Smooth muscle cell (in vitro differentiated cells): ENCODE data around the gene CPAMD8. TPM values are rescaled to one million over a fixed set of nuclear protein-coding genes. Genes with fewer than 3 reads are reported as not detected.

Experiments used
- DNase-seq: peaks from one replicate; lab custom pipeline; 2025; ENCODE audit not compliant: unreplicated experiment; lab: John Stamatoyannopoulos, UW
- H2AFZ ChIP-seq: fragments of 200-600 bp; sonication (generic); 2 replicates; pipeline ENCODE4 v1.6.0; 2016; ENCODE audit warnings: antibody characterized with exemption, low read depth, mild to moderate bottlenecking
- H3F3A ChIP-seq: fragments of 200-600 bp; sonication (generic); 2 replicates; pipeline ENCODE4 v1.6.0; 2017; ENCODE audit warnings: antibody characterized with exemption, low read depth
- H3K27ac ChIP-seq: fragments of 200-600 bp; sonication (generic); 2 replicates; pipeline ENCODE4 v1.5.1; 2016; ENCODE audit warnings: low read depth, mild to moderate bottlenecking
- H3K27me3 ChIP-seq: fragments of 200-600 bp; sonication (generic); 2 replicates; pipeline ENCODE4 v1.6.1; 2016; ENCODE audit warnings: low read depth, mild to moderate bottlenecking
- H3K36me3 ChIP-seq: fragments of 200-600 bp; sonication (generic); 2 replicates; pipeline ENCODE4 v1.5.1; 2016; ENCODE audit warnings: low read depth
- H3K4me1 ChIP-seq: fragments of 200-600 bp; sonication (generic); 2 replicates; pipeline ENCODE4 v1.5.1; 2016; ENCODE audit warnings: low read depth
- H3K4me2 ChIP-seq: fragments of 200-600 bp; sonication (generic); 2 replicates; pipeline ENCODE4 v1.6.0; 2016; ENCODE audit warnings: mild to moderate bottlenecking
- H3K4me3 ChIP-seq: fragments of 200-600 bp; sonication (generic); 2 replicates; pipeline ENCODE4 v1.5.1; 2016; ENCODE audit warnings: mild to moderate bottlenecking
- H3K79me2 ChIP-seq: fragments of 200-600 bp; sonication (generic); 2 replicates; pipeline ENCODE4 v1.6.0; 2016; ENCODE audit warnings: low read depth, mild to moderate bottlenecking
- H3K9ac ChIP-seq: fragments of 200-600 bp; sonication (generic); 2 replicates; pipeline ENCODE4 v1.6.0; 2016; ENCODE audit warnings: low read depth
- H3K9me3 ChIP-seq: fragments of 200-600 bp; sonication (generic); replicated peaks from 2 replicates; pipeline ENCODE4 v1.5.1; 2016; ENCODE audit warnings: low read depth
- H4K20me1 ChIP-seq: fragments of 200-600 bp; sonication (generic); 2 replicates; pipeline ENCODE4 v1.6.0; 2016; ENCODE audit warnings: low read depth
- WGBS: methylation state at CpG from one replicate; pipeline ENCODE4 v1.1.7; 2016; ENCODE audit warnings: low lambda C conversion rate; 5-methylcytosine and 5-hydroxymethylcytosine counted together
- polyA plus RNA-seq: library from polyadenylated mRNA; unstranded; fragments of >200 nt; fragmentation: Nextera tagmentation; extraction: Ambion mirVana; gene quantifications from 2 replicates; pipeline ENCODE4 v1.2.1, GENCODE V29; 2016
- total RNA-seq: library from RNA; depleted of rRNA; stranded (reverse); fragments of >200 nt; gene quantifications from 2 replicates; pipeline ENCODE4 v1.2.3, GENCODE V29; 2014
- TF ChIP-seq, protein P1 (sequence below): fragments of 200-600 bp; sonication (generic); IDR thresholded peaks from 2 replicates; pipeline ENCODE4 v1.5.1; 2017; ENCODE audit warnings: borderline replicate concordance, mild to moderate bottlenecking, antibody characterized with exemption; ENCODE audit not compliant: insufficient read depth, poor library complexity, severe bottlenecking

The CPAMD8 gene
- total and polyA plus RNA-seq, 2 experiments from 2014 or later: 0.81 to 9.4 TPM

DNA sequence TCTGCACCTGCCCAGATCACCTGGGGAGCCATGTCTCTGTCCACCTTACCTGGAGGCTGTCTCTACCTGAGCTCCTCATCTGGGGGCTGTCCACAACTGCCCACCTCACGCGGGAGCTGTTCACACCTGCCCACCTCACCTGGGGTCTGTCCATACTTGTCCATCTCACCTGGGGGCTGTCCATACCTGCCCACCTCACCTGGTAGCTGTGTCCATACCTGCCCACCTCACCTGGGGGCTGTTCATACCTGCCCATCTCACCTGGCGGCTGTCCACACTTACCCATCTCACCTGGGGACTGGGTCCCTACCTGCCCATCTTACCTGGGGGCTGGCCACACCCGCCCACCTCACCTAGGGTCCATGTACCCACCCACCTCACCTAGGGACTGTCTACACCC lies 10.0 kb upstream of the CPAMD8 start:
- TF ChIP-seq, protein P1, sequence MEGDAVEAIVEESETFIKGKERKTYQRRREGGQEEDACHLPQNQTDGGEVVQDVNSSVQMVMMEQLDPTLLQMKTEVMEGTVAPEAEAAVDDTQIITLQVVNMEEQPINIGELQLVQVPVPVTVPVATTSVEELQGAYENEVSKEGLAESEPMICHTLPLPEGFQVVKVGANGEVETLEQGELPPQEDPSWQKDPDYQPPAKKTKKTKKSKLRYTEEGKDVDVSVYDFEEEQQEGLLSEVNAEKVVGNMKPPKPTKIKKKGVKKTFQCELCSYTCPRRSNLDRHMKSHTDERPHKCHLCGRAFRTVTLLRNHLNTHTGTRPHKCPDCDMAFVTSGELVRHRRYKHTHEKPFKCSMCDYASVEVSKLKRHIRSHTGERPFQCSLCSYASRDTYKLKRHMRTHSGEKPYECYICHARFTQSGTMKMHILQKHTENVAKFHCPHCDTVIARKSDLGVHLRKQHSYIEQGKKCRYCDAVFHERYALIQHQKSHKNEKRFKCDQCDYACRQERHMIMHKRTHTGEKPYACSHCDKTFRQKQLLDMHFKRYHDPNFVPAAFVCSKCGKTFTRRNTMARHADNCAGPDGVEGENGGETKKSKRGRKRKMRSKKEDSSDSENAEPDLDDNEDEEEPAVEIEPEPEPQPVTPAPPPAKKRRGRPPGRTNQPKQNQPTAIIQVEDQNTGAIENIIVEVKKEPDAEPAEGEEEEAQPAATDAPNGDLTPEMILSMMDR: no peak
- Histone ChIP-seq H3F3A (no peaks in the 10 kb centered on the region), H3K9ac (no peak overlapping the region), H3K36me3 (no peaks in the 10 kb centered on the region), H3K4me2 (no peak overlapping the region), H3K27me3 (no peaks in the 10 kb centered on the region), H2AFZ (no peak overlapping the region), H3K9me3 (no peaks in the 10 kb centered on the region), H4K20me1 (no peaks in the 10 kb centered on the region), H3K27ac (no peak overlapping the region), H3K4me1 (no peaks in the 10 kb centered on the region), H3K79me2 (no peaks in the 10 kb centered on the region), H3K4me3 (no peak overlapping the region)
- no peak for DNase-seq
- 93% methylated on average over 4 of the region's 4 CpGs for WGBS

DNA sequence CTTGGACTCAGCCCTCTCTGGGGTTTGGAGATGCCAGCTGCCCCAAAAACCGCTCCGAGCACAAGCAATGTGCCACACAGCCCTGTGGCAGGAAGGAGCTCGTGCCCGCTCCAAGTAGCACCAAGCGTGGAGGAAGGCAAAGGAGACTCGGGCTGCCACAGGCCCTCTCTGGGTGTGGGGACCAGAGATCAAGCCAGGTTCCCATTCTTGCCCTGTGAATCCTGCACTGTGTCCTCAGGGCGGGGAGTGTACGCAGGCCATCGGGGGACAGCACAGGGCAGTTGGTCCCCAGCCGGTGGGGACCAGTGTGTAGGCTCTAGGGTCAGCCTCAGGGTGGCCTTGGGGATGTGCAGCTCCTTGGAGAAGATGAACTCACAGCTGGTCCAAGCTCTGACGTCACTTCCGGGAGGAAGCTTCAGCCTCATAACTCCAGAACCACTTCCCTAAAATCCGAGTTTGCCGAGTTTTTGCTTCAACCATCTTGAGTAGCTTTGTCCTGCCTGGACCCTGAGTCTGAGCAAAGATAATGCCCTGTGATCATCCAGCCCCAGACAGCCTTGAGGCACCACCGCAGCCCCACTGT lies 9.3 kb upstream of the CPAMD8 start:
- H3K4me2 ChIP-seq: no peak overlapping the region
- no peaks in the 10 kb centered on the region for H3F3A ChIP-seq
- H3K79me2 ChIP-seq: no peaks in the 10 kb centered on the region
- DNase-seq: no peak
- 93% methylated on average over 15 of the region's 15 CpGs for WGBS
- H4K20me1 ChIP-seq: no peaks in the 10 kb centered on the region
- H2AFZ ChIP-seq: no peak overlapping the region
- no peaks in the 10 kb centered on the region for H3K36me3 ChIP-seq
- H3K4me3 ChIP-seq: no peak overlapping the region
- H3K27ac ChIP-seq: no peak overlapping the region
- no peaks in the 10 kb centered on the region for H3K4me1 ChIP-seq
- H3K27me3 ChIP-seq: no peaks in the 10 kb centered on the region
- TF ChIP-seq, protein P1: no peak
- no peaks in the 10 kb centered on the region for H3K9me3 ChIP-seq
- no peak overlapping the region for H3K9ac ChIP-seq

DNA sequence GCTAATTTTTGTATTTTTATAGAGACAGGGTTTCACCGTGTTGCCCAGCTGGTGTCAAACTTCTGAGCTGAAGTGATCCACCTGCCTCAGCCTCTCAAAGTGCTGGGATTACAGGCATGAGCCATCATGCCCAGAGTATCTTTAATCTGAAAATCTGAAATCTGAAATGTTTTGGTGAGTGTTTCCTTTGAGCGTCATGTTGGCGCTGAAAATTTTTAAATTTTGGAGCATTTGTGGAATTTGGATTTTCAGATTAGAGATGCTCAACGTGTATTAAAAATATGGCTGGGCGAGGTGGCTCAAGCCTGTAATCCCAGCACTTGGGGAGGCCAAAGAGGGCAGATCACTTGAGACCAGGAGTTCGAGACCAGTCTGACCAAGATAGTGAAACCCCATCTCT lies 5.1 kb upstream of the CPAMD8 start:
- no peaks in the 10 kb centered on the region for H3K79me2 ChIP-seq
- TF ChIP-seq, protein P1: no peak
- peaks cover 20% of the 10 kb centered on the region for H3K27me3 ChIP-seq
- 89% methylated on average over 6 of the region's 6 CpGs for WGBS
- H3K27ac ChIP-seq: no peak overlapping the region
- H3K9ac ChIP-seq: no peak overlapping the region
- no peak overlapping the region for H3K4me3 ChIP-seq
- no peaks in the 10 kb centered on the region for H3K9me3 ChIP-seq
- no peaks in the 10 kb centered on the region for H3F3A ChIP-seq
- no peak for DNase-seq
- H3K4me2 ChIP-seq: no peak overlapping the region
- H3K4me1 ChIP-seq: no peaks in the 10 kb centered on the region
- H2AFZ ChIP-seq: no peak overlapping the region
- no peaks in the 10 kb centered on the region for H3K36me3 ChIP-seq
- H4K20me1 ChIP-seq: no peaks in the 10 kb centered on the region

DNA sequence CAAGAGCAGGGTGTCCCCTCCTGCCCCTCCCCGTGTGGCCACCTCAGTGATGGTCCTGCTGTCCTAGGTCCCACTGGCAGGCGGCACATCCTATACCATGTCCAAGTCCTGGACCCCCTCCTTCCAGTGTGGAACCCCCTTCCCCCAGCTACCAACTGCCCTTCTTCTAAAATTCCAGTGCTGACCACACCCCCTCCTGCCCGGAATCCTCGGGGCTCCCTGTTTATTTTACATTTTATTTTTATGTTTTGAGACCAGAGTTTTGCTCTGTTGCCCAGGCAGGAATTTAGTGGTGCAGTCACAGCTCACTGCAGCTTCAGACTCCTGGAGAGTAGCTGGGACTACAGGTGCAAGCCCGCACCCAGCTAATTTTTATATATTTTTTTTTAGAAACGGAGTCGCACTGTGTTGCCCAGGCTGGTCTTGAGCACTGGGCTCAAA lies 945 bp upstream of the CPAMD8 start:
- no peaks in the 10 kb centered on the region for H3F3A ChIP-seq
- no peaks in the 10 kb centered on the region for H4K20me1 ChIP-seq
- no peak overlapping the region for H3K4me2 ChIP-seq
- DNase-seq: no peak
- no peak overlapping the region for H3K9ac ChIP-seq
- H3K36me3 ChIP-seq: no peaks in the 10 kb centered on the region
- TF ChIP-seq, protein P1: no peak
- no peak overlapping the region for H2AFZ ChIP-seq
- H3K4me1 ChIP-seq: peaks cover 9% of the 10 kb centered on the region
- no peaks in the 10 kb centered on the region for H3K9me3 ChIP-seq
- H3K79me2 ChIP-seq: no peaks in the 10 kb centered on the region
- no peak overlapping the region for H3K27ac ChIP-seq
- WGBS: 62% methylated on average over 7 of the region's 7 CpGs
- H3K27me3 ChIP-seq: peaks cover 34% of the 10 kb centered on the region
- no peak overlapping the region for H3K4me3 ChIP-seq
